CD14-positive monocyte (primary cell): Measurements from ENCODE around the gene WRNIP1. TPM values are rescaled to one million over a fixed set of nuclear protein-coding genes. Genes with fewer than 3 reads are reported as not detected.
A peak's percentile ranks its signal among the peaks of the same experiment; 100 is the strongest.

Source experiments
- DNase-seq, 3 donors: peaks; one replicate each; pipeline ENCODE4 v3.0.0-alpha.2; 2011 to 2022
- H2AFZ ChIP-seq: 2 replicates; pipeline ENCODE4 v1.6.0; 2012; ENCODE audit warnings: mild to moderate bottlenecking, low read depth, low read length, inconsistent platforms; ENCODE audit not compliant: insufficient read depth, poor library complexity, severe bottlenecking
- H3K27ac ChIP-seq, 2 donors: 1 replicate in 1 of 2; 2 replicates in 1 of 2; pipeline ENCODE4 v1.5.1; 2012 to 2013; ENCODE audit warnings: low read length in 2 of 2, control low read depth in 1 of 2, inconsistent platforms in 1 of 2, low read depth in 1 of 2, mild to moderate bottlenecking in 1 of 2
- H3K27me3 ChIP-seq, 2 donors: one replicate each; pipeline versions ENCODE4 v1.6.0 to v1.6.1; 2011 to 2013; ENCODE audit warnings: low read length in 2 of 2; ENCODE audit not compliant: control insufficient read depth in 2 of 2, insufficient read depth in 2 of 2
- H3K36me3 ChIP-seq, 2 donors: replicated peaks in 1 of 2; 1 replicate in 1 of 2; 2 replicates in 1 of 2; pipeline versions ENCODE4 v1.5.1 to v1.6.1; 2012 to 2013; ENCODE audit warnings: low read length in 2 of 2, control low read depth in 1 of 2, inconsistent platforms in 1 of 2, mild to moderate bottlenecking in 1 of 2; ENCODE audit not compliant: insufficient read depth in 2 of 2, control insufficient read depth in 1 of 2
- H3K4me1 ChIP-seq, 2 donors: 1 replicate in 1 of 2; 2 replicates in 1 of 2; pipeline versions ENCODE4 v1.5.1 to v1.6.1; 2012 to 2013; ENCODE audit warnings: low read length in 2 of 2, control low read depth in 1 of 2, inconsistent platforms in 1 of 2, mild to moderate bottlenecking in 1 of 2, moderate library complexity in 1 of 2; ENCODE audit not compliant: insufficient read depth in 2 of 2, control insufficient read depth in 1 of 2
- H3K4me2 ChIP-seq: replicated peaks from 2 replicates; pipeline ENCODE3; 2012; ENCODE audit warnings: low read length, moderate library complexity, mild to moderate bottlenecking; ENCODE audit not compliant: poor library complexity, severe bottlenecking; ENCODE audit errors: extremely low read depth
- H3K4me3 ChIP-seq, 3 experiments: fragments of 200-600 bp in 1 of 3; sonication (generic) in 1 of 3; replicated peaks in 1 of 3; 1 replicate in 2 of 3; 2 replicates in 1 of 3; pipeline ENCODE4 v1.5.1; 2011 to 2013; ENCODE audit warnings: low read length in 3 of 3, mild to moderate bottlenecking in 3 of 3, control low read depth in 2 of 3, low read depth in 2 of 3, inconsistent platforms in 1 of 3, moderate library complexity in 1 of 3
- H3K79me2 ChIP-seq: 2 replicates; pipeline ENCODE4 v1.6.0; 2012; ENCODE audit warnings: mild to moderate bottlenecking, control low read depth, inconsistent platforms, low read length, moderate library complexity; ENCODE audit not compliant: insufficient read depth
- H3K9ac ChIP-seq: 2 replicates; pipeline ENCODE4 v1.6.0; 2017; ENCODE audit warnings: low read length, mild to moderate bottlenecking; ENCODE audit not compliant: insufficient read depth, poor library complexity, severe bottlenecking
- H3K9me3 ChIP-seq, 2 donors: replicated peaks in 1 of 2; 1 replicate in 1 of 2; 2 replicates in 1 of 2; pipeline versions ENCODE4 v1.5.1 to v1.6.1; 2012 to 2013; ENCODE audit warnings: low read length in 2 of 2, control low read depth in 1 of 2; ENCODE audit not compliant: control insufficient read depth in 1 of 2, insufficient read depth in 1 of 2
- H4K20me1 ChIP-seq: 2 replicates; pipeline ENCODE4 v1.6.0; 2012; ENCODE audit warnings: mild to moderate bottlenecking, low read length, control low read depth, moderate library complexity; ENCODE audit not compliant: insufficient read depth
- H3K27ac Mint-ChIP-seq, 7 donors: one replicate each; pipeline ENCODE4 v1.8.0; 2020; ENCODE audit warnings: mild to moderate bottlenecking in 7 of 7, mixed read lengths in 7 of 7, moderate library complexity in 6 of 7, inconsistent platforms in 2 of 7
- H3K27me3 Mint-ChIP-seq, 3 donors: one replicate each; pipeline ENCODE4 v1.8.0; 2021 to 2022; ENCODE audit warnings: low read depth in 3 of 3, mild to moderate bottlenecking in 3 of 3, mixed read lengths in 3 of 3, moderate library complexity in 3 of 3, inconsistent platforms in 1 of 3
- H3K36me3 Mint-ChIP-seq, 2 donors: one replicate each; pipeline ENCODE4 v1.8.0; 2020; ENCODE audit warnings: mixed read lengths in 2 of 2, inconsistent platforms in 1 of 2, mild to moderate bottlenecking in 1 of 2
- H3K4me1 Mint-ChIP-seq: one replicate; pipeline ENCODE4 v1.8.0; 2020; ENCODE audit warnings: mild to moderate bottlenecking, mixed read lengths
- H3K4me3 Mint-ChIP-seq, 2 donors: one replicate each; pipeline ENCODE4 v1.8.0; 2020; ENCODE audit warnings: mild to moderate bottlenecking in 2 of 2, mixed read lengths in 2 of 2, moderate library complexity in 1 of 2
- H3K9me3 Mint-ChIP-seq, 7 donors: one replicate each; pipeline ENCODE4 v1.8.0; 2020 to 2022; ENCODE audit warnings: mixed read lengths in 7 of 7, mild to moderate bottlenecking in 6 of 7, moderate library complexity in 6 of 7, inconsistent platforms in 2 of 7
- WGBS: methylation state at CpG from one replicate; pipeline ENCODE4 v1.1.5; 2013; ENCODE audit warnings: missing lambda C conversion rate; ENCODE audit not compliant: insufficient coverage; 5-methylcytosine and 5-hydroxymethylcytosine counted together
- intact Hi-C, 2 donors: fragments of 100-400 bp; cut with micrococcal nuclease; formaldehyde crosslinking; loops; one replicate each; pipeline versions ENCODE4 v1.15.0 to v1.15.1; 2023
- polyA plus RNA-seq, 3 donors: library from polyadenylated mRNA; depleted of rRNA in 1 of 3; unstranded in 2 of 3; stranded (reverse) in 1 of 3; fragments of 300-500 nt in 2 of 3; fragments of >200 nt in 1 of 3; fragmentation: Illumina TruSeq in 2 of 3; gene quantifications; 1 replicate in 2 of 3; 2 replicates in 1 of 3; pipeline ENCODE4 v1.2.3, GENCODE V29; 2012 to 2021
- TF ChIP-seq, protein P1 (sequence below): fragments of 200-600 bp; IDR thresholded peaks from one replicate; pipeline ENCODE4 v1.8.0; 2022; ENCODE audit warnings: antibody characterized with exemption, mild to moderate bottlenecking

The WRNIP1 gene
- polyA plus RNA-seq, 3 donors, result 17.5 to 25.8 (median 17.8) TPM

DNA sequence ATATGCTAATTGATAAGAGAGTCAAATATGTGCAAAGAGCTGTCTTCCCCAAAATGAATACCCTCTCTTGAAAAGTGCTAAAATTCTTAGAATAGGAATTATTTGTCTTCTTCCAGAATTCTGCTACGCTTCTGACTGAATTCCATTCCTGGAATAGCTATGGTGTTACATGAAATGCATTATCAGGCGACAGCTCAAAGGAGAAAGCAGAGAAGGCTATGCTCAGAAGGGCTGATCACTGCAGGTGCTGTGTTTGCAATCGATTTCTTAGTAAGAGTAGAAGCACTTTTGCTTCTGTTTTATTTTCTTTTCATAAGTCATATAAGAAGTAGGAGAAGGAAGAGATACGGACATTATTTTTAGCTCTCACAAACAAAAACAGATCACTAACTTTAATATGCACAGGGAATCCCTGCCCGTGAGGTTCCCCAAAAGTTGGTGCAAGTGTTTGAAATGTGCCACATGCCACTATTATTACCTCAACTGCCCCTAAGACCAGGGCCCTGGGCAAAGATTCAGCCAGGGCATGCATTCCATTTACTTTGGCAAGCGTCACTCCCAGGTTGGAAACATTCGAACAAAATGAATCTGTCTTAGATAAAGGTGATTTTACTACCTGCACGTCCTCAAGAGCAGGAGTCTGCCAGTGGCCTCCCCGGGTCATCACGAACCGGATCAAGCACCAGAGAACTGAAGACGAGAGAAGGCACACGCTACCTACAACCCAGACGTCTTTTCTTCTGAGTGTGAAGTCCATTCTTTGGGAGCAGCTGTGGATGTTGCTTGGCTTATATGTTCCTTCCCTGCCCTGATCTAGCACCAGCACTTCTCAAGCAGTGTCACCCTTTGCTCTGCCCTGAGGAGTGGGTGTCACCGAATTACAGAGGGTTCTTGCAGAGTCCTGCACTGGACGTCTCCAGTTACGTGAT lies 21.6 kb upstream of the WRNIP1 start:
- no peak overlapping the region for H2AFZ ChIP-seq
- H3K36me3 Mint-ChIP-seq, result peaks cover 0 to 3% of the 10 kb centered on the region in 2 donors

DNA sequence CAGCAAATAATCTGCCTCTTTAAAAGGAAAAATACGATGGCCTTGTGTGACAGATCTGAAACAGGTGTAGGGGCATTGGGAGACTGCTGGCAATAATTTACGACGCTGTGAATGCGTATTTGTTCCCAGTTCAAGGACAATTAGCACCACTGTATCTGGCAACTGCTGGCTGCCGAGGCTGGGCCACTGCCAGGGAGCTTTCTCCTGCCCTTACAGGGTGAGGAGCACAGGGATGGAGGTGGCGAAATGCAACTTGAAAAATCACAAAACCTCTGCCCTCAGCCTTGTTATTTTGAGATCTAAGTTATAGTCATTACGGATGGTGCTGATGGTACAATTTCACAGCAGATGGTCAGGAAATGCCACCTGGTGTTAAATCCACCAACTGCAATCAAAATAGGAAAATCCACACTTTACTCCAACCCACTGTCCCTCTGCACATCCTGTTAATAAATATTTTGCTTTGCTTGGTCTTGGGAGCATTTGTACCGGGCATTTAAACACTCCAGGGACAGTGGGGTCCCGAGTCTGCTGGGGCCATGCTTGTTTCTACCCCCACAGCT lies 20.9 kb upstream of the WRNIP1 start:
- WGBS, result 83% methylated on average over 4 of the region's 9 CpGs
- H3K9ac ChIP-seq, result no peak overlapping the region

More for the DNA sequence above, 21.6 kb upstream of the WRNIP1 start:
- H3K9ac ChIP-seq, result no peak overlapping the region
- TF ChIP-seq, protein P1, sequence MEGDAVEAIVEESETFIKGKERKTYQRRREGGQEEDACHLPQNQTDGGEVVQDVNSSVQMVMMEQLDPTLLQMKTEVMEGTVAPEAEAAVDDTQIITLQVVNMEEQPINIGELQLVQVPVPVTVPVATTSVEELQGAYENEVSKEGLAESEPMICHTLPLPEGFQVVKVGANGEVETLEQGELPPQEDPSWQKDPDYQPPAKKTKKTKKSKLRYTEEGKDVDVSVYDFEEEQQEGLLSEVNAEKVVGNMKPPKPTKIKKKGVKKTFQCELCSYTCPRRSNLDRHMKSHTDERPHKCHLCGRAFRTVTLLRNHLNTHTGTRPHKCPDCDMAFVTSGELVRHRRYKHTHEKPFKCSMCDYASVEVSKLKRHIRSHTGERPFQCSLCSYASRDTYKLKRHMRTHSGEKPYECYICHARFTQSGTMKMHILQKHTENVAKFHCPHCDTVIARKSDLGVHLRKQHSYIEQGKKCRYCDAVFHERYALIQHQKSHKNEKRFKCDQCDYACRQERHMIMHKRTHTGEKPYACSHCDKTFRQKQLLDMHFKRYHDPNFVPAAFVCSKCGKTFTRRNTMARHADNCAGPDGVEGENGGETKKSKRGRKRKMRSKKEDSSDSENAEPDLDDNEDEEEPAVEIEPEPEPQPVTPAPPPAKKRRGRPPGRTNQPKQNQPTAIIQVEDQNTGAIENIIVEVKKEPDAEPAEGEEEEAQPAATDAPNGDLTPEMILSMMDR, result no peak
- H3K27ac ChIP-seq, result no peak overlapping the region
- no peaks in the 10 kb centered on the region for H3K79me2 ChIP-seq
- Mint-ChIP-seq H3K4me1 (peaks cover under 1% of the 10 kb centered on the region), H3K4me3 (no peak overlapping the region), H3K9me3 (no peaks in the 10 kb centered on the region), H3K27me3 (peaks cover 0 to 4% (median 0%) of the 10 kb centered on the region in 3 donors), H3K27ac (no peak overlapping the region)
- no peaks in the 10 kb centered on the region for H4K20me1 ChIP-seq
- intact Hi-C loops, result no loop called here
- 97% methylated on average over 12 of the region's 17 CpGs for WGBS
- no peak overlapping the region for H3K4me3 ChIP-seq
- no peak overlapping the region for H3K4me2 ChIP-seq
- no peaks in the 10 kb centered on the region for H3K36me3 ChIP-seq
- no peaks in the 10 kb centered on the region for H3K9me3 ChIP-seq
- H3K27me3 ChIP-seq, result no peaks in the 10 kb centered on the region
- DNase-seq, result no peak
- H3K4me1 ChIP-seq, result no peaks in the 10 kb centered on the region

More for the DNA sequence above, 20.9 kb upstream of the WRNIP1 start:
- H3K9me3 Mint-ChIP-seq, result no peaks in the 10 kb centered on the region
- Histone ChIP-seq H3K4me3 (no peak overlapping the region), H3K79me2 (no peaks in the 10 kb centered on the region), H3K27ac (no peak overlapping the region), H4K20me1 (no peaks in the 10 kb centered on the region), H3K4me2 (no peak overlapping the region), H3K36me3 (no peaks in the 10 kb centered on the region), H2AFZ (no peak overlapping the region), H3K27me3 (no peaks in the 10 kb centered on the region), H3K4me1 (no peaks in the 10 kb centered on the region), H3K9me3 (no peaks in the 10 kb centered on the region)
- peak overlapping the region in 1 of 7 donors; percentile 31 for H3K27ac Mint-ChIP-seq
- H3K4me1 Mint-ChIP-seq, result no peaks in the 10 kb centered on the region
- peaks cover 0 to 3% of the 10 kb centered on the region in 2 donors for H3K36me3 Mint-ChIP-seq
- DNase-seq, result no peak
- H3K27me3 Mint-ChIP-seq, result peaks cover 0 to 8% (median 0%) of the 10 kb centered on the region in 3 donors
- no peak overlapping the region for H3K4me3 Mint-ChIP-seq
- TF ChIP-seq, protein P1, result peak; percentile 22
- intact Hi-C loops, result no loop called here
